SH-SY5Y (cell line): ENCODE results near the gene GALT.

ENCODE experiments used
- GATA2 ChIP-seq: IDR thresholded peaks from 2 replicates; pipeline ENCODE4 v1.6.1; 2011; ENCODE audit warnings: mild to moderate bottlenecking, low read depth, low read length
- GATA3 ChIP-seq: IDR thresholded peaks from 2 replicates; pipeline ENCODE4 v1.6.1; 2011; ENCODE audit warnings: low read depth, mild to moderate bottlenecking, low read length, moderate library complexity

- TF ChIP-seq GATA3 (no peak), GATA2 (no peak)
Measured at GRCh38 chr9:34623374-34624235, 22.9 kb upstream of the GALT start.
